HG03095 (cell line): ENCODE results near the gene PC.
"Not testable (repeated sequence)": the region's sequence is repeated elsewhere in the genome, so short reads cannot be mapped to it uniquely, and the experiment has no call there.

ENCODE experiments used
- ATAC-seq: cut with Tn5 transposase; IDR thresholded peaks from one replicate; pipeline ENCODE4 v1.9.1; 2021; ENCODE audit warnings: moderate library complexity; ENCODE audit not compliant: unreplicated experiment

PC gene

GRCh38 chr11:66981976-66982578, 23.9 kb upstream of the PC start:
- ATAC-seq = no peak

GRCh38 chr11:66979336-66979980, 21.3 kb upstream of the PC start:
- no peak for ATAC-seq

- no peak for ATAC-seq
Measured at GRCh38 chr11:66978717-66979116, 20.5 kb upstream of the PC start.

DNA sequence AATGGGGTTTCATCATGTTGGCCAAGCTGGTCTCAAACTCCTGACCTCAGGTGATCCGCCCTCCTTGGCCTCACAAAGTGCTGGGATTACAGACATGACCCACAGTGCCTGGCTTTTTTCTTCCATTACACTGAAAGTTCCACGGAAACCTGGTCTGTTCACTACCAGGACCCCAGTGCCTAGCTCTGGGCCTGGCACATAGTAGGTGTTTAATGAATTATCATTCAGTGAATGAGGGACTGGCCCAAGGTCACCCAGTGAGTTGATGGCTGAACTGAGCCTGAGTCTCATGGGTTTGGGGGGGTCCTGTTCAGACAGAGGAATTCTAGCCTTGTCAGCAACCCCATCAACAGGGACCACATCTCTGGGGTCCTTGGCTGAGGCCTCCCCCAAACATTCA, 20.0 kb upstream of the PC start:
- no peak for ATAC-seq

DNA sequence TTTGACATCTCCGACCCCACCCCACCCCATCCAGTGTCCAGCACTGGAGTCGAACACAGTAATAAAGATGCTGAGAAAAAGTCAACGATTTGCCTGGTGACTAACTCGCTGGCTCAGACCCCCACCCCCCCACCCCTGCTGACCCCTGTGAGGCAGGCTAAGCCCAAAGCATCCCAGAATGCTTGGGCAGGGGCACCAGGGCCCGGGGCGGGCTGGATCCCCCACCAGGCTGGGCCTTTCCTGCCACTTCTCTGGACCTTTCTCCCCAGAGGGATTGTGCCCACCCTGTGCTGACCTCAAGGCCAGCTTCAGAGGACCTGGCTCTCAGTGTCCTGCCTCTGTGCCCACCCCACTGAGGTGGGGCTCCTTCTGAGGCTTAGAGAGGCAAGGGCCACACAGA, 18.7 kb upstream of the PC start:
- no peak for ATAC-seq

DNA sequence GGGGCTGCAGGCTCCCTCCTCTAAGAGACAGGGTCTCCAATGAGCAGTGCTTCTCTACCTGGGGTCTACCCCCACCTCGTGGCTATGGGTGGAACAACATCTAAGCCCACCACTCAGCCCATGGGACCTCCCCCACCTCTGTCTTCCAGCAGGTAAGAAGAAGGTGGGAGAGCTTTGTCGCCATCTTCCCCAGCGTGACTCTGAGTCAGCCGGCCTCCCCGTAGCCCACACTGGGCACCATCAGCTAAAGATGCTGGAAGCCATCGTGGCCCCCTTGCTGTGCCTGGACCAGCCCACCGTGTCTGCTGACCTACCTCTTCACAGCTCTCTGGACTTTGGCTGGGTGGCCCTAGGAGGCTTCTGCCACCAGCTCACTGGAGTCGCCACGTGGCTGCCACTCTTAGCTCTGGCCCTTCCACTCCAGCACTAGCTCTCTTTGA, 17.9 kb upstream of the PC start:
- no peak for ATAC-seq

DNA sequence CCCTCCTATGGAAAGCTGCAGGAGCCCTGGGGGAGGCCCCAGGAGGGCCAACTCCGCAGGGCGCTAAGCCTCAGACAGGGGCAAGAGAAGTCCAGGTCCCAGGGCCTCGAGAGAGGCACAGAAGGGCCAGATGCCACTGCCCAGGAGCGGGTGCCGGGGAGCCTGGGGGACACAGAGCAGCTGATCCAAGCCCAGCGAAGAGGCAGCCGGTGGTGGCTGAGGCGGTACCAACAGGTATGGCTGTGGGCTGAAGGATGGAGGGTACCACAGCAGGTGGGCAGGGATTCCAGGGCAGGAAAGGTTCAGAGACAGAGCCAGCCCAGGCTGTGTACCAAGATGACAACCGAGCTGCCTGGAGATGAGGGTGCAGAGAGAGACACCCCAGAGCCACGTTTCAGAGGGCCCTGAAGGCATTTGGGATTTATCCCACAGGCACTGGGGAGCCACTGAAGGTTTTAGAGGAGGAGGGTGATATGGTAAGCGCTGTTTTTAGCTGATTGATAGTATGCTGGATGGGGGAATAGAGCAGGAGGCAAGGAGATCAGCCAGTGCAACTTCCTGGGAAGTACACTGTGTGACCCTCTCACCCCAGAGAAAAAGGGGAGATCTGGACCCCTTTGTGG, 17.3 kb upstream of the PC start:
- no peak for ATAC-seq

- no peak for ATAC-seq
Measured at GRCh38 chr11:66974724-66975404, 16.7 kb upstream of the PC start, which contains the start of gene C11orf86. C11orf86 (plus strand) TSS chr11:66975304; CDS start chr11:66975363, 59 bp downstream.

DNA sequence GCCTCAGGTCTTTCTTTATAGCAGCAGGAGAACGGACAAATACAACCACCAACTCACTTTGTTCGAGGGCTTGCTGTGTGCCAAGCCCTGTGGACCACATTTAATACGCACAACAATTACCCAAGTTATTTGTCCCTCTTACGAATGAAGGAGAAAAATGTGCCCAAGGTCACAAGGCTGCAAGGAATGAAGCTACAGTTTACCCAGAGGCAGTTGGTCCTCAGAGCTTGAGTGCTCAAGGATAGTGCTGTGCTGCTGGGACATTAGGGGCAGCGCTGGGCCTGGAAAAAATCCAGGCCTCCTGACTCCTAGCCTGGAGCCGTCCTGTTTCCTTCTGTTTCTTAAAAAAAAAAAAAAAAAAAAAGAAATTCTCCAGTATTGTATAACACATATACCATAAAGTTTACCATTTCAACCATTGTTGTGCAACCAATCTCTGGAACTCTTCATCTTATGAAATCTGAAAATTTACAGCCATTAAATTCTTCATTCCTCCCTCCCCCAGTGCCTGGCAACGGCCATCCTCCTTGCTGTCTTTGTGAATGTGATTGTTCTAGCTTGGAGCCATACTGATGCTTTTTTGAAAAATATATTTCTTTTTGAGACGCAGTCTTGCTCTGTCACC, 15.9 kb upstream of the PC start:
- ATAC-seq = no peak

GRCh38 chr11:66971488-66971887, 13.3 kb upstream of the PC start:
- no peak for ATAC-seq

- no peak for ATAC-seq
Measured at GRCh38 chr11:66970807-66971442, 12.7 kb upstream of the PC start.

GRCh38 chr11:66970371-66970806, 12.2 kb upstream of the PC start:
- no peak for ATAC-seq

DNA sequence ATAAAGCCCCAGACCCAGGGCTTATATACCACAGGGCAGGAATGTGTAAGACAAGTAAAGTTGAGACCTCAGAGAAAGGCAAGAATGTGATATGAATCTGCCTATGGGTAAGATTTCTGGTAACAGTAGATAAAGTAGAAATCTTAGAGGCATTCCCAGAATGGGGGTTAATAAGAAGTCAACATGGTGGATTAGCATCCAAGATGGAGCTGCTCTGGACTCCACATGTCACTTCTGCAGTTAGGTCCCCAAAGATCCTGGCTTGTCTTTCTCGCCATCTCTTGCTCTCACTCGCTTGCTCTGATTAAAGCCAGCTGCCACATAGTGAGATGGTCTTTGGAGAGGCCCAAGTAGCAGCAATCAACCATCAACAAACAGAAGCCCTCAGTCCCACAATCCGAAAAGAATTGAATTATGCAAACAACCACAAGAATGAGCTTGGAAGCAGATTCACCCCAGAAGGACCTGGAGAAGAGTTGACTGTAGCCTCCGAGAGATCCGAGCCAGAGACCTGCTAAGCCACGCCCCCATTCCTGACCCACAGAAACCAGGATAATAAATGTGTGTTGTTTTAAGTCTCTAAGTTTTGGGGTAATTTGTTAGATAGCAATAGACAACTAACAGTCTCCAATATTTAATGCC, 11.5 kb upstream of the PC start:
- ATAC-seq = no peak

DNA sequence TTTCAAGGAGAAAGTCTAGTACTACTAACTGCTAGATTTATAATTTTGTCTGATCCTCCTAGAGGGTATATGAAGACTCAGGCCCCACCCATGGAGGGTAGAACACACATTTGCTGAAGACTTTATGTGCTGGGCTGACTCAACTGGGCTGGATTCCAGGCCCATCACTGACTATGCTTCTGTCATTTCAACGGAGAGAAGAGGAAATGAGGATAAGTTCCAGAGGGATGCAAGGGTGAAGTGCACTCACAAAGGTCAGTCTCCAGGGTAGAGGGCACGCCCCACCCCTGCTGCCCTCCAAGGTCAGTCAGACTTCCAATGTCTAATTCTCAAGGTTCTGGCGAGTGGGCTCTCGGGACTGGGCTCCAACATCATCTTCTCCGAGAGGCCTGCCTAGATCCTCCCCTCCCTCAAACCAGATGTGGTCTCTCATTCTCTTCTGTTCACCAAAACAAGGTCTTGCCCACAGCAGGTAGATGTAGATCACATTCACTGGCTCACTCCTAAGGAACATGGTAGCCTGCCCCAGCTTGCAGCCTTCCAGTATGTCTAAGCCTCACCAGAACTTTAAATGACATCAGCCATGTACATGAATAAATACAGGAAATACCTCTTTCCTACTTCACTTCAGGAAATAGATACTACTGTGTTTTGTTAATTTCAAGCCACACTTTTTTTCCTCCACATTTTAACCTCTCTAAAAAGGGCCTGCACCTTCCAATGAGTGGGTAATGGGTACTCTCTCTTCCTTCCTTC, 9.7 kb upstream of the PC start:
- no peak for ATAC-seq

- ATAC-seq = no peak
Measured at GRCh38 chr11:66966351-66966750, 8.2 kb upstream of the PC start.

- ATAC-seq = no peak
Measured at GRCh38 chr11:66964495-66964894, 6.3 kb upstream of the PC start.

GRCh38 chr11:66962801-66963200, 4.6 kb upstream of the PC start:
- no peak for ATAC-seq

- ATAC-seq = no peak
Measured at GRCh38 chr11:66962247-66962646, 4.1 kb upstream of the PC start.

DNA sequence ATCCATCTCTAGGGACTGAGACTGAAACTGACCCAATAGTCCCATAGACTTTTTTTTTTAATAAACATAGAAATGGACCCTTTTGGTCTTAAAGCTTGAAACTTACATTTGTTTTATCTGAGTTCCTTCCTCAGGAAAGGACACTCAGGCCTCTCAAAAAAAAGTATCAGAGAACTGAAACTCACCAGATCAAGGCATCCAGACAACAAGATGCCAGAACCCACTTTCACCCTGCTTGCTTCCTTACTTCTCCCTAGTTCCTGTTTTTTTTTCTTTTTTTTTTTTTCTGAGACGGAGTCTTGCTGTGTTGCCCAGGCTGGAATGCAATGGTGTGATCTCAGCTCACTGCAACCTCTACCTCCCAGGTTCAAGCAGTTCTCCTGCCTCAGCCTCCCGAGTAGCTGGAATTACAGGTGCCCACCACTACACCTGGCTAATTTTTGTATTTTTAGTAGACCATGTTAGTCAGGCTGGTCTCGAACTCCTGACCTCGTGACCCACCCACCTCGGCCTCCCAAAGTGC, 3.6 kb upstream of the PC start:
- not testable (repeated sequence) for ATAC-seq

DNA sequence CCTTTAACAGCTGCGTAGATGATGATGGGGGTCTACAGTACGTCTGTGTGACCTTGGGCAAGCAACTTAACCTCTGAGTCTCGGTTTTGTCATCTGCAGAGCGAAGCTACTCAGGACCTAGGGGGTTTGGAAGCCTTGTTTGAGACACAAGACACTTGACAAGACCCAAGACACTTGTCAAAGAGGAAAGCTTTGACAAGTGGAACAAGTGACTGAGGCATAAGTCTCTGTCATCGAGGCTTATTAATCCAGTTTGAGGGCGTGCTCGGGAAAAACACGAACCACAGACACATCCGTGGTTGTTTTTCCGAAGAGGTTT, 732 bp upstream of the PC start:
- no peak for ATAC-seq
